OCI-LY1 (cell line): ENCODE results near the gene EPB41L1.

ENCODE experiments used
- CTCF ChIP-seq: fragments of 200-600 bp; sonication (generic), shearing (Covaris generic); IDR thresholded peaks from 2 replicates; pipeline ENCODE4 v1.5.1; 2017; ENCODE audit warnings: mild to moderate bottlenecking, antibody characterized with exemption, low read length, moderate library complexity, mixed read lengths
- EZH2 ChIP-seq: fragments of 200-600 bp; sonication (generic), shearing (Covaris generic); IDR thresholded peaks from 2 replicates; pipeline ENCODE4 v1.8.0; 2017; ENCODE audit warnings: borderline replicate concordance, mixed run types, mild to moderate bottlenecking, antibody characterized with exemption, low read length, moderate library complexity, mixed read lengths

- TF ChIP-seq CTCF: no peak
- no peak for TF ChIP-seq EZH2
Observed at GRCh38 chr20:36203861-36204260, 49.3 kb downstream of the EPB41L1 start.
